8988T (cell line): ENCODE results near the gene GDF10.

Experiments
- DNase-seq: peaks from one replicate; pipeline ENCODE4 v3.0.0; 2011

The GDF10 gene

GRCh38 chr10:47299611-47300428 lies at the start of gene GDF10:
GDF10 (plus strand) TSS chr10:47300197; CDS start chr10:47300652, 455 bp downstream.
- DNase-seq = no peak

DNA sequence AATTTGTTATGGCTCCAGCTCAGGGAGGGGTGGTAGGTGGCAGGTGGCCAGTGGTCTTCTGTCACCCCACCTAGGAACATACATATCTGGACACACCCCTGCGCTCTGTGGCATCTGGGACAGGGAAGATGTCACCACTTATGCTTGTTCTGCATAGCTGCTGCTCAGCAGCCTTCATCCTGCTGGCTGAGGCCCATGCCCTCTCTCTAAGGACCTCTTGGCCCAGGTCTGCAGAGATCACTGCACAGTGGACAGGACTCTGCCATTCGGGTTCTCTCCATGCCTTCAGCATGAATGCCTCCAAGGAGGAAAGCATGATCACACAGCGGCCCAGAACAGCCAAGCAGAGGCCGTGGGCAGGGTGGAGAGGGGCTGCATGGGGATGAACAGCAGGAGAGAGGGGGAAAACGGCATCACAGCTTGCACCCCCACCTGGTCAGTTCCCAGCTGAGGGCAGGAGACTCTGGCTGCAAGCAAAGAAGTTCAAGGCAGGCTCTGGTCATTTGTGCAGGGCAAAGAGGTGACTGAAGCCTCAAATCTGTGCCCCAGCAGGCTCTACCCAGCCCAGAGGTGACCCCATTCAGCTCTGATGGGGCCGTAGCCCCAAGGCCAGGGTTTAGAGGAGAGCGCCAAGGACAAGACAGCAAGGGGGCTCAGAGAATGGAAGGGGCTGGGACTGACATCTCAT lies 47.8 kb upstream of the GDF10 start:
- DNase-seq = no peak

GRCh38 chr10:47253030-47253637 lies 46.9 kb upstream of the GDF10 start:
- no peak for DNase-seq

- no peak for DNase-seq
Observed at GRCh38 chr10:47253651-47254375, 46.2 kb upstream of the GDF10 start.

DNA sequence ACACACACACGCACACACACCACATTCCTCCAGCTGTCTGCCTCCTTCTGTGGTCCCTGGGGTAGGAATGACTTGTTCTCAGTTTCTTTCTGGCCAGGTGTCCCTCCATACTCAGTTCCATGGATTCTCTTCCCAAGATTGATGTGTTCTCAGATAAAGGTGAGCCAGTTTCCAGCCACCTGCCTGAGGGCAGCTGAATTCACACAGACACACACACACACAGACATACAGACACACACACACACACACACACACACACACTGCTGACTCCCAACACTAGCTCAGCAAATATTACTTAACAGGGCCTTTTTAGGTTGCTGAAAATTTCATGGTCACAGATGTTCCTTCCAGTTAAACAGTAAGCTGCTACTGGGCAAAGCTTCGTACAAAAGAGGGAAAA lies 45.4 kb upstream of the GDF10 start:
- DNase-seq = no peak

DNA sequence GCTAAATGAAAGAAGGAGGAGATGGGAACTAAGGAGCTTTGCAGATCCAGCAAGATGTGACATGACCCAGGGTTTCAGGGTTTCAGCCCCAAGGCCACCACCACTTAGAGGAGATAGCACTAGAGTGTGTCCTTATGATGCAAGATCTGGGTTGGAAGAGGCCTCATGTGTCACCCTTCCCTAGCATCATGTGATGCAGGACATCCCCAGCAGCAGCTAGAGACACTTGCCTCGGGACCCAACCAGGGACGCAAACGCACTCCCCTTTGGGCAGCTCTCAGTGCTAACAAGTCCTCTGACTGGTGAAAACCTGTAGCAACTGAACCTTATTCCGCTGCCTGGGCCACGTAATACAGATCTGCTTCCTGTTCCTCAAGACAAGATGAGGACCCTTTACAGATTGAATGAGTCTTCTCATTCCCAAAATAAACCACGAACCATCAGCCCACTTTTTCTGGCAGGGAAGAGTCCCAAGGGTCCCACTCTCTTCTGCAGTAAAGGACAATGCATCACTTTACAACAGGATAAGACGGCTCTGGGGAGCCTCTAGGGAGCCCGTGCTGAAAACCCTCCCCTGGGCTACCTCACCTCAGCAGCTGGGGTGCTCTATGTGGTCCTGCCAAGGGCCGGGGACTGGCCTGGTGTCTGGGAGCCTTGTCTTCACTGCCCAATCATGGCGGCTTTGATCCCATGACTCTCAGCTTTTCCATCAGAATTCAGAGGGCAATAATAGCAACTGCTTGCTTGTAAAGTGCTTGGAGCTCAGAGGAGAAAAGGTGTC lies 44.8 kb upstream of the GDF10 start:
- DNase-seq = no peak

- DNase-seq = no peak
Observed at GRCh38 chr10:47255866-47256265, 44.1 kb upstream of the GDF10 start.

DNA sequence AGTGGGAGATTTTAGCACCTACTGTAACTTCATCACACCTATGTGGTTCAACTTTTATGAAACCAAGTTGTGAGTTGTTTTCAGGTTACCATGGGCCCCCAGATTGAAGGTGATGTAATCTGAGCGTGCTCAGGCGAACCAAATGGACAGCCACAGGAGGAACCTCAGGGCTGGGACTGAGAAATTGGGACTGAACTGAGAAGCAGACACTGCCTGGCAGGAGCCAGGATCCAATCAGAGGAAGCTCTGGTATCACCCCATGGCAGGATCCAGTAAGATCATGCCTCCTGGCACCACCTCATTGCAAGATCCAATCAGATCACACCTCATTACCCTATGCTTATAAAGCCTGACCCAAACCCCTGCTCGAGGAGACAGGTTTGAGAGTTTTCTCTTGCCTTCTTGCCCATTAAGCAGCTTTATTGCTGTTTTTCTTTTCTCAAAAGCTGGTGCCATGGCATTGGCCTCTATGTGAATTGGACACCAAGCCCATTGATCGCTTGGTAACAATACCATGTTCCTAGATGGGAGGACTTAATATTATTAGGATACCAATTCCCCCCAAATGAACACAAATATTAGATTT lies 43.2 kb upstream of the GDF10 start:
- DNase-seq = no peak

- DNase-seq = no peak
Observed at GRCh38 chr10:47257396-47258120, 42.4 kb upstream of the GDF10 start.

GRCh38 chr10:47258921-47259320 lies 41.1 kb upstream of the GDF10 start:
- no peak for DNase-seq

DNA sequence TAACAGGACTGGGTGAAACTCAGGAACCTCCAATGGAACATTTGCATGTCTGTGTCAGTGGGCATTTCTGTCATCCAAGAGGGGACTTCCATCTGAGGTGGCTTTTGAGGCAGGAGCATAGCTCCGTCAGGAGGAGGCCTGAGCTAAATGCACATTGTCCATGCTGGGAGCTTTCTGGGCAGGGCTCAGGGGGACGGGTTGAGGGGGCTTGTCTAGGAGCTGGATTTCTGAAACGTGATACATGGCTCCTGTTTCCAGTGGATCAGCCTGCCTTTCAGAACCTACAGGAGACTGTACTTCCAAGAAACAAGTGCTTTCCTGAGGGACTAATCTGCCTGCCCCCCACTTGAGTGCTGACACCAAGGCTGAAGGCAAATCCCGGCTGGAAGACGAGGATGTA lies 40.5 kb upstream of the GDF10 start:
- no peak for DNase-seq

DNA sequence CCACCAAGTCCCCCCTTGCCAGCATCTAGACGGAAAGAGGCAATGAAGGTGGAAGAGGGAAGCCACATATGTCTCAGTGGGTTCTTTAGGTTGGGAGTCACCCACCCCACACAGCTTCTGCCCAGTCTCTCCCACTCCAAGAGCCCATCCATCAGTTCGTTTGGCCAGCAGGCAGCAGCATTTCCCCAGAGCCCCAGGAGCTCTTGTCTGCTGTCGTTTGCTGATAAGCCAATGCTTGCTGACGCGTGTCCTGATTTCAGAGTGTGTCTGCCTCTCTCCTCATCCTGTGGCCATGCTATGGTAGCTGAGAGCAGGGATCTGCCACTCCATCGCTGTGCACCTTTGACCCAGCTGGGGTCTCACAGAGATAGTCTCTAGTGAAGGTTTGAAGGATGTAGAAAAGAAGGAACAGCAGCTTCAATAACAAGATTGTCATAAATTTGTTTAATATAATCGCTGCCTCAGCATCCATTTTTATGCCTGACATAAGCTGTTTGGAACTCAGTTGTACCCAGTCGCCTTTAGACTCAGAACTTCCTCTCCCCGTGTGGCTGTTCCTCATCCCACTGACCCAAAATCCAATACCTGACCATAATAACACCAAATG lies 39.4 kb upstream of the GDF10 start:
- no peak for DNase-seq

DNA sequence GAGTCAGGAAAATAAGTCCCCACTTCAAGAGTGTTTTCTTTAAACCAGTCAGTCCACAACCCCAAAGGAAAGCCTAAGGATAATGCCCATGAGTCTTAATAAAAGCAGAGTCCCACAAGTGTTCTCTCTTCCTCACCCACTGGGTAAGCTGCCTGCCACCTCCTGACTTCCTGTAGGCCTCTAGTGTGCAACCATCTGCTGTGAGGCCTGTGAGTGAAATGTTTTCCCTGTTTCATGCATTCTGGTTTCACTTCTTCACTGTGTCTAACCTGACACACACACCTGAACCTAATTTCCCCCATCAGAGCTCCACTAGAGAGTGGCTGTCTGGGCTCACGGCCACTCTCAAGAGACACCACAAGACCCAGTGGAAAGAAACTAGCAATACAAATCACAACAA lies 38.9 kb upstream of the GDF10 start:
- DNase-seq = no peak

DNA sequence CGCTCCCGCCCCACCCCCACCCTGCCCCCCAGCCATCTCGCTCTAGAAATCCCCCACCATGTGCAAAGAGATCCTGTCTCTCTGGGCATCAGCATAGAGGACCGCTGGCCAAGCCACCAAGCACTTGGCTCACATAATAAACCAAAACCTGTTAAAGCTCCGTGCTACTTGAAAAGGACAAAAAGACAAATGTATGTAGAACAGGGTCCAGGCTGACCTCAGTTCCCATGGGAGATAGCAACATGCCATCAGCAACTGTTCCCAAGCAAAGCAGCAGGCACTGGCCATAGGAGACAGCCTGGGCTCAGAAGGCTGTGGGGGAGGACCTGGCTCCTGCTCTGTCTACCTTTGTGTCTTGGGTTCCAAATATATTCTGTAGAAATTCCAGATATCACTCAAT lies 38.4 kb upstream of the GDF10 start:
- no peak for DNase-seq

- no peak for DNase-seq
Observed at GRCh38 chr10:47262606-47263533, 37.1 kb upstream of the GDF10 start.

GRCh38 chr10:47264797-47265281 lies 35.2 kb upstream of the GDF10 start:
- no peak for DNase-seq

GRCh38 chr10:47266602-47267001 lies 33.4 kb upstream of the GDF10 start:
- DNase-seq = no peak

- DNase-seq = no peak
Observed at GRCh38 chr10:47268696-47269095, 31.3 kb upstream of the GDF10 start.

DNA sequence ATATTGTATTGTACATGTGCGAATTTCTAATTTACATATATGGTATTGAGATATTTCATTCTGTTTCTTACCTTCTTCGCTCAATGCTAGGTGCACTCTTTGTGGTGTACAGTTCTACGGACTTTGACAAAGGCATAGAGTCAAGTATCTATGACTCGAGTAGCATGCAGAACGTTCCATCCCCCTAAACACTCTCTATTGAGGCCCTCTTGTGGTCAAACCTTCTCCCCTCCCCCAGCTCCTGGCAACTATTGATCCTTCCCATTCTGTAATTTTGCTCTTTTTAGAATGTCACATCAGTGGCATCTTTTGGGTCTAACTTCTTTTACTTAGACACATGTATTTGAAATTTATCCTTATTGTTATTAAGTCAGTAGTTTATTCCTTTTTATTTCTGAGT lies 30.7 kb upstream of the GDF10 start:
- DNase-seq = no peak

GRCh38 chr10:47276071-47276470 lies 23.9 kb upstream of the GDF10 start:
- DNase-seq = no peak
